Measurements from ENCODE around the gene AKT3. TPM values are rescaled to one million over a fixed set of nuclear protein-coding genes. Genes with fewer than 3 reads are reported as not detected.

The AKT3 gene
- total and polyA plus RNA-seq, 8 donors = 4.2 to 24.1 (median 11.6) TPM

DNA sequence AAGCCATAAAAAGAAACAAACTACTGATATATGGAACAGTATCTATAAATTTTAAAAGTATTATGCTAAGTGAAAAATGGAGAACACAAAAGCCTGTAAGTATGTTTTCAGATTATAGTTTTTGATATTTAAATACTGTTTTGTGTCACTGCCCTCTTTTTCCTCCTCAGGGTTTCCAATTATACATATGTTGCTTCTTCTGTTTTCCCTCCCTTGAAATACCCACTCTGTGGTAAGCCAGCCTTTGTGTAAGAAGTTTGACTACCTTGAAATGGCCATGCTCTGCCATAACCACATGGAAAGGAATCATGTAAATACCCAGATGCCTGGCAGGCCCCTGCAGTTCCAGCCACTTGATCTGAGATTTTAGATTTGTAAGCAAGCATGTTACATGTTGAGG, 248.3 kb downstream of the AKT3 start:
- FAIRE-seq = no peak
- intact Hi-C loops (cut with DNase I) = no loop called here
- Histone ChIP-seq H3K27ac (no peak overlapping the region), H3K4me1 (no peaks in the 10 kb centered on the region), H3K36me3 (no peaks in the 10 kb centered on the region), H3K27me3 (no peaks in the 10 kb centered on the region), H3K4me3 (no peak overlapping the region), H3K9me3 (peaks cover 0 to 5% (median 0%) of the 10 kb centered on the region in 4 donors)
- no peak for ATAC-seq
- TF ChIP-seq, protein P1, sequence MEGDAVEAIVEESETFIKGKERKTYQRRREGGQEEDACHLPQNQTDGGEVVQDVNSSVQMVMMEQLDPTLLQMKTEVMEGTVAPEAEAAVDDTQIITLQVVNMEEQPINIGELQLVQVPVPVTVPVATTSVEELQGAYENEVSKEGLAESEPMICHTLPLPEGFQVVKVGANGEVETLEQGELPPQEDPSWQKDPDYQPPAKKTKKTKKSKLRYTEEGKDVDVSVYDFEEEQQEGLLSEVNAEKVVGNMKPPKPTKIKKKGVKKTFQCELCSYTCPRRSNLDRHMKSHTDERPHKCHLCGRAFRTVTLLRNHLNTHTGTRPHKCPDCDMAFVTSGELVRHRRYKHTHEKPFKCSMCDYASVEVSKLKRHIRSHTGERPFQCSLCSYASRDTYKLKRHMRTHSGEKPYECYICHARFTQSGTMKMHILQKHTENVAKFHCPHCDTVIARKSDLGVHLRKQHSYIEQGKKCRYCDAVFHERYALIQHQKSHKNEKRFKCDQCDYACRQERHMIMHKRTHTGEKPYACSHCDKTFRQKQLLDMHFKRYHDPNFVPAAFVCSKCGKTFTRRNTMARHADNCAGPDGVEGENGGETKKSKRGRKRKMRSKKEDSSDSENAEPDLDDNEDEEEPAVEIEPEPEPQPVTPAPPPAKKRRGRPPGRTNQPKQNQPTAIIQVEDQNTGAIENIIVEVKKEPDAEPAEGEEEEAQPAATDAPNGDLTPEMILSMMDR (IDR thresholded peaks at IDR 0.05) = no peak
- DNase-seq = no peak

DNA sequence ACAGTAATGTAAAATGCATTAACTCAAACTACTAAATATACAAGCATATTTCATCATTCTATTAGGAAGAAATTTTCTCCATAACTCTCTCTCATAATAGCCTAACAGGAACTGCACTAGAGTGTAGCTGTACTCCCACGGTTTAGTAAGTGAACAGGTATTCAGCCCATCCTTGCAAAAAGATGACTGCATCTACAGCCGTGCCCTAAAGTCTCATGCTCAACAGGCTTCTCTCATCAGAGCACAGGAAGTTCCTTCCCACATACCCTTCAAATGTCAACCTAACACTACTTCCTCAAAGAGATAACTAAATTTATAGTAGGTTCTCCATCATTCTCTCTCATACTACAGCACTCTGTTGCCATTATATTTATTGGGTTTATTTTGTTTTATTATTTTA, 251.6 kb downstream of the AKT3 start:
- no peak overlapping the region for H3K27ac ChIP-seq
- H3K36me3 ChIP-seq = no peaks in the 10 kb centered on the region
- DNase-seq (no peak), FAIRE-seq (no peak), ATAC-seq (peak in 1 of 4 donors; percentile 14)
- peaks cover 0 to 5% (median 0%) of the 10 kb centered on the region in 4 donors for H3K9me3 ChIP-seq
- no peak overlapping the region for H3K4me3 ChIP-seq
- TF ChIP-seq, protein P1 (IDR thresholded peaks at IDR 0.05) = no peak
- no peaks in the 10 kb centered on the region for H3K27me3 ChIP-seq
- intact Hi-C loops (cut with DNase I) = no loop called here
- 50 to 77% methylated on average over 2 of the region's 2 CpGs for WGBS, 2 donors
- H3K4me1 ChIP-seq = no peaks in the 10 kb centered on the region

DNA sequence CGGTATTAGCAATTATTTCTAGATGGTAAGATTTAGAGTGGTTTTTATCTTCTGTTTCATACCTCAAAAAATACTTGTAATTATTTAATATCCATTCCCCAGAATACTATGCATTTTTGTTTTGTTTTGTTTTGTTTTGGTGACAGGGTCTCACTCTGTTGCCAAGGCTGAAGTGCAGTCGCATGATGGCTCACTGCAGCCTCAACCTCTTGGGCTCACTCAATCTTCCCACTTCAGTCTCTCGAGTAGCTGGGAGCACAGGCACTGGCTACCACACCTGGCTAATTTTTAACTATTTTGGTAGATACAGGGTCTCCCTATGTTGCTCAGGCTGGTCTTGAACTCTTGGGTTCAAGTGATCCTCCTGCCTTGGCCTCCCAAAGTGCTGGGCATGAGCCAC, 252.7 kb downstream of the AKT3 start:
- Histone ChIP-seq H3K27ac (no peak overlapping the region), H3K4me3 (no peak overlapping the region), H3K27me3 (no peaks in the 10 kb centered on the region), H3K9me3 (peaks cover 0 to 1% (median 0%) of the 10 kb centered on the region in 4 donors), H3K36me3 (no peaks in the 10 kb centered on the region), H3K4me1 (no peaks in the 10 kb centered on the region)
- intact Hi-C loops (cut with DNase I) = no loop called here
- no peak for FAIRE-seq
- TF ChIP-seq, protein P1 (IDR thresholded peaks at IDR 0.05) = no peak
- no peak for ATAC-seq
- WGBS, 2 donors = 79 to 89% methylated on average over 3 of the region's 3 CpGs
- DNase-seq = no peak

DNA sequence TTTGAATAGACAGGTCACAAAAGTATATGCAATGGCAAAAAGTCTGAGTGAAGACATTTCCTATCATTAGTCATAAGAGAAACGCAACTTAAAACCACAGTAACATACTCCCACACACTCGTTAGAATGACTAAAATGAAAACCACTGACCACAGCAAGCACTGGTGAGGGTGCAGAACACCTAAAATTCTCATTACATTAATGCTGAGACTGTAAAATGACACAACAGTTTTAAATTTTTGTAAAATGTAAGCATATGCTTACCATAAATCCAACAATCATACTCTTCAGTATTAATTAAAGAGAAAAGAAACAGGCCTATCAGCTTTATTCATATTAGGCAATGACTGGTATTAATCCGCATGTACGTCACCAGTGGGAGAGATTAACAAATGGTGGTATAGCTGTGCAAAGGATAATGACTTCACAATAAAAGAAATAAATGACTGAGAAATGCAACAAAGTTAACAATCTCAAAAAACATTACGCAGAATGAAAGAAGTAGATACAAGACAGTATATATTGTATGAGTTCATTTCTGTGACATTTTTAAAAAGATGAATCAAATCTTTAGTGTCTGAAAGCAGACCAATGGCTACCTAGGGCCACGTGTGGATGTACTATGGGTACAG, 253.5 kb downstream of the AKT3 start:
- H3K4me3 ChIP-seq = no peak overlapping the region
- FAIRE-seq = no peak

More for the DNA sequence above, 253.5 kb downstream of the AKT3 start:
- intact Hi-C loops (cut with DNase I) = no loop called here
- H3K9me3 ChIP-seq = no peaks in the 10 kb centered on the region
- DNase-seq (no peak), ATAC-seq (peak in 2 of 4 donors; percentile 50 to 54)
- TF ChIP-seq, protein P1 (IDR thresholded peaks at IDR 0.05) = no peak
- no peaks in the 10 kb centered on the region for H3K36me3 ChIP-seq
- H3K27me3 ChIP-seq = no peaks in the 10 kb centered on the region
- H3K4me1 ChIP-seq = no peaks in the 10 kb centered on the region
- H3K27ac ChIP-seq = no peak overlapping the region
- 77 to 88% methylated on average over 6 of the region's 6 CpGs for WGBS, 2 donors

Data from pancreas (tissue), 10 donors.